IMR-90 (cell line): Measurements from ENCODE around the gene MAP2K6. TPM values are rescaled to one million over a fixed set of nuclear protein-coding genes. Genes with fewer than 3 reads are reported as not detected.

Experiments used
- ATAC-seq: fragments of 200-7000 bp; cut with Tn5 transposase; 2 replicates; pipeline ENCODE4 v1.9.1; 2020; ENCODE audit warnings: low read depth, mild to moderate bottlenecking, moderate library complexity
- BruUV-seq: library from RNA; stranded (reverse); fragments of 400-500 nt; replicated peaks from 2 replicates; lab custom pipeline; 2021; lab: Mats Ljungman, UMichigan
- CTCF ChIA-PET: fragments of 300-600 bp; formaldehyde crosslinking; extraction: SDS; loops from one replicate; lab custom pipeline; 2021; ENCODE audit warnings: antibody characterized with exemption; lab: Yijun Ruan, JAX
- POLR2A ChIA-PET: fragments of 300-600 bp; sonication (Branson Sonifier 250); formaldehyde crosslinking; loops from one replicate; lab custom pipeline; 2022; ENCODE audit warnings: antibody characterized with exemption; ENCODE audit not compliant: unreplicated experiment; lab: Charles Lee
- DNase-seq: peaks from one replicate; pipeline ENCODE4 v3.0.0; 2013
- H2AFZ ChIP-seq: replicated peaks from 2 replicates; pipeline ENCODE3; 2013; ENCODE audit warnings: low read length, mild to moderate bottlenecking; ENCODE audit not compliant: poor library complexity
- H2AK5ac ChIP-seq: 2 replicates; pipeline ENCODE4 v1.6.1; 2013; ENCODE audit warnings: low read depth, low read length, inconsistent platforms
- H2AK9ac ChIP-seq: replicated peaks from 2 replicates; pipeline ENCODE3; 2013; ENCODE audit warnings: mild to moderate bottlenecking, low read depth, low read length, moderate library complexity; ENCODE audit not compliant: poor library complexity
- H2BK120ac ChIP-seq: 2 replicates; pipeline ENCODE4 v1.6.1; 2013; ENCODE audit warnings: low read depth, low read length, inconsistent platforms
- H2BK15ac ChIP-seq: 3 replicates; pipeline ENCODE4 v1.6.1; 2013; ENCODE audit warnings: low read depth, low read length, inconsistent platforms
- H2BK20ac ChIP-seq: 2 replicates; pipeline ENCODE4 v1.6.1; 2013; ENCODE audit warnings: low read depth, mild to moderate bottlenecking, inconsistent platforms, low read length, moderate library complexity
- H2BK5ac ChIP-seq: 2 replicates; pipeline ENCODE4 v1.6.1; 2013; ENCODE audit warnings: mild to moderate bottlenecking, low read depth, low read length, inconsistent platforms; ENCODE audit not compliant: poor library complexity, severe bottlenecking
- H3K14ac ChIP-seq: replicated peaks from 2 replicates; pipeline ENCODE4 v1.6.1; 2013; ENCODE audit warnings: low read depth, low read length, inconsistent platforms
- H3K18ac ChIP-seq: 2 replicates; pipeline ENCODE4 v1.6.1; 2013; ENCODE audit warnings: low read depth, low read length, control low read depth
- H3K23ac ChIP-seq: 2 replicates; pipeline ENCODE4 v1.6.1; 2013; ENCODE audit warnings: low read depth, low read length, inconsistent platforms
- H3K27ac ChIP-seq: 2 replicates; pipeline ENCODE4 v1.5.1; 2013; ENCODE audit warnings: mild to moderate bottlenecking, control low read depth, low read length; ENCODE audit not compliant: insufficient read depth
- H3K27me3 ChIP-seq: 2 replicates; pipeline ENCODE4 v1.6.1; 2013; ENCODE audit warnings: low read length; ENCODE audit not compliant: control insufficient read depth, insufficient read depth
- H3K36me3 ChIP-seq: 2 replicates; pipeline ENCODE4 v1.6.1; 2013; ENCODE audit warnings: low read length, mixed read lengths; ENCODE audit not compliant: control insufficient read depth, insufficient read depth
- H3K4ac ChIP-seq: 2 replicates; pipeline ENCODE4 v1.6.1; 2013; ENCODE audit warnings: low read depth, low read length, inconsistent platforms
- H3K4me1 ChIP-seq: 2 replicates; pipeline ENCODE4 v1.6.1; 2013; ENCODE audit warnings: low read length, mixed read lengths; ENCODE audit not compliant: control insufficient read depth, insufficient read depth
- H3K4me2 ChIP-seq: 2 replicates; pipeline ENCODE4 v1.6.1; 2013; ENCODE audit warnings: low read depth, mild to moderate bottlenecking, control low read depth, low read length, moderate library complexity
- H3K4me3 ChIP-seq: 2 replicates; pipeline ENCODE4 v1.5.1; 2013; ENCODE audit warnings: low read depth, mild to moderate bottlenecking, control low read depth, low read length, moderate library complexity; ENCODE audit not compliant: insufficient read depth
- H3K56ac ChIP-seq: 2 replicates; pipeline ENCODE4 v1.6.1; 2013; ENCODE audit warnings: low read length, inconsistent platforms; ENCODE audit not compliant: insufficient read depth; ENCODE audit errors: extremely low read depth
- H3K79me1 ChIP-seq, 2 experiments: 2 replicates each; pipeline ENCODE4 v1.6.1; 2013; ENCODE audit warnings: low read length in 2 of 2, inconsistent platforms in 1 of 2, low read depth in 1 of 2
- H3K9ac ChIP-seq: 2 replicates; pipeline ENCODE4 v1.6.1; 2013; ENCODE audit warnings: low read depth, low read length, control low read depth
- H3K9me1 ChIP-seq: 2 replicates; pipeline ENCODE4 v1.6.1; 2013; ENCODE audit warnings: low read length, inconsistent platforms; ENCODE audit not compliant: insufficient read depth
- H3K9me3 ChIP-seq: 2 replicates; pipeline ENCODE4 v1.6.1; 2013; ENCODE audit warnings: low read length; ENCODE audit not compliant: control insufficient read depth, insufficient read depth
- H4K20me1 ChIP-seq: 2 replicates; pipeline ENCODE4 v1.6.1; 2013; ENCODE audit warnings: low read length, inconsistent platforms; ENCODE audit not compliant: insufficient read depth
- H4K5ac ChIP-seq: 2 replicates; pipeline ENCODE4 v1.6.1; 2013; ENCODE audit warnings: mild to moderate bottlenecking, low read depth, low read length, control low read depth
- H4K8ac ChIP-seq, 2 experiments: 2 replicates each; pipeline ENCODE4 v1.6.1; 2013; ENCODE audit warnings: low read depth in 2 of 2, low read length in 2 of 2, control low read depth in 1 of 2, inconsistent platforms in 1 of 2
- H4K91ac ChIP-seq: 2 replicates; pipeline ENCODE4 v1.6.1; 2013; ENCODE audit warnings: low read depth, low read length, inconsistent platforms; ENCODE audit not compliant: insufficient read depth
- BHLHE40 ChIP-seq: fragments of 150-350 bp; IDR thresholded peaks from 2 replicates; pipeline ENCODE4 v1.6.1; 2016; ENCODE audit warnings: mild to moderate bottlenecking, low read depth, low read length
- CEBPB ChIP-seq: IDR thresholded peaks from 2 replicates; pipeline ENCODE4 v1.6.1; 2012; ENCODE audit warnings: low read depth, low read length, improper control_type of control experiment
- CHD1 ChIP-seq: IDR thresholded peaks from 2 replicates; pipeline ENCODE4 v1.6.1; 2012; ENCODE audit warnings: low read depth, low read length, improper control_type of control experiment
- CTCF ChIP-seq: conservative IDR thresholded peaks from 2 replicates; pipeline ENCODE4 v1.5.1; 2012; ENCODE audit warnings: mild to moderate bottlenecking, low read depth, low read length, improper control_type of control experiment
- FOS ChIP-seq: fragments of 150-350 bp; IDR thresholded peaks from 2 replicates; pipeline ENCODE4 v1.6.1; 2016; ENCODE audit warnings: low read depth, low read length
- MAFK ChIP-seq: IDR thresholded peaks from 2 replicates; pipeline ENCODE4 v1.6.1; 2012; ENCODE audit warnings: low read depth, low read length, improper control_type of control experiment
- MAZ ChIP-seq: IDR thresholded peaks from 2 replicates; pipeline ENCODE4 v1.6.1; 2012; ENCODE audit warnings: low read depth, mild to moderate bottlenecking, low read length, improper control_type of control experiment, moderate library complexity, borderline replicate concordance
- MXI1 ChIP-seq: IDR thresholded peaks from 2 replicates; pipeline ENCODE4 v1.6.1; 2012; ENCODE audit warnings: low read depth, mild to moderate bottlenecking, low read length, moderate library complexity, borderline replicate concordance
- POLR2A ChIP-seq: IDR thresholded peaks from 2 replicates; pipeline ENCODE4 v1.6.1; 2012; ENCODE audit warnings: mild to moderate bottlenecking, low read depth, low read length
- RAD21 ChIP-seq: IDR thresholded peaks from 2 replicates; pipeline ENCODE4 v1.6.1; 2012; ENCODE audit warnings: low read length, improper control_type of control experiment
- RCOR1 ChIP-seq: IDR thresholded peaks from 2 replicates; pipeline ENCODE4 v1.6.1; 2012; ENCODE audit warnings: mild to moderate bottlenecking, low read length, improper control_type of control experiment; ENCODE audit not compliant: insufficient replicate concordance
- RFX5 ChIP-seq: IDR thresholded peaks from 2 replicates; pipeline ENCODE4 v1.8.0; 2012; ENCODE audit warnings: low read depth, mild to moderate bottlenecking, low read length, moderate library complexity
- SMC3 ChIP-seq: fragments of 150-350 bp; IDR thresholded peaks from 2 replicates; pipeline ENCODE4 v1.6.1; 2016; ENCODE audit warnings: low read depth, mild to moderate bottlenecking, antibody characterized with exemption, low read length, moderate library complexity
- WGBS, 2 experiments: methylation state at CpG; one replicate each; pipeline versions ENCODE4 v1.1.5 to v1.1.7; 2013; ENCODE audit warnings: missing lambda C conversion rate in 2 of 2; ENCODE audit not compliant: insufficient read length in 1 of 2; ENCODE audit errors: extremely low coverage in 2 of 2; 5-methylcytosine and 5-hydroxymethylcytosine counted together
- dilution Hi-C: fragments of 300-500 bp; cut with HindIII; formaldehyde crosslinking; loops from one replicate; pipeline ENCODE4 v1.14.3; 2018; ENCODE audit warnings: low sequenced_read_pairs; ENCODE audit not compliant: unreplicated experiment
- in situ Hi-C: fragments of 300-500 bp; cut with MboI; formaldehyde crosslinking; loops from 3 replicates; pipeline ENCODE4 v1.14.3; 2019; ENCODE audit warnings: low sequenced_read_pairs, inconsistent platforms, mixed read lengths
- intact Hi-C: fragments of 100-400 bp; cut with micrococcal nuclease; formaldehyde crosslinking; loops from 2 replicates; pipeline ENCODE4 v1.10.0; 2022
- polyA plus RNA-seq, 3 experiments: library from polyadenylated mRNA; depleted of rRNA; stranded (reverse); fragments of >200 nt; gene quantifications; 2 replicates each; pipeline ENCODE4 v1.2.3, GENCODE V29; 2012; ENCODE audit warnings: low replicate concordance in 1 of 3
- total RNA-seq: library from RNA; depleted of rRNA; stranded (reverse); fragments of >200 nt; gene quantifications from 2 replicates; pipeline ENCODE4 v1.2.3, GENCODE V29; 2012
- TF ChIP-seq, protein P1 (sequence below): fragments of 150-350 bp; IDR thresholded peaks from 2 replicates; pipeline ENCODE4 v1.6.1; 2017; ENCODE audit warnings: mild to moderate bottlenecking, antibody characterized with exemption, low read length, low read depth
- TF ChIP-seq, protein P2 (sequence below): fragments of 150-350 bp; IDR thresholded peaks from 2 replicates; pipeline ENCODE4 v1.6.1; 2016; ENCODE audit warnings: low read depth, mild to moderate bottlenecking, low read length, moderate library complexity, borderline replicate concordance

Gene MAP2K6
- total and polyA plus RNA-seq, 2 of the 4 experiments (the other 2 are of a cell fraction): 2.4 to 5.7 TPM

DNA sequence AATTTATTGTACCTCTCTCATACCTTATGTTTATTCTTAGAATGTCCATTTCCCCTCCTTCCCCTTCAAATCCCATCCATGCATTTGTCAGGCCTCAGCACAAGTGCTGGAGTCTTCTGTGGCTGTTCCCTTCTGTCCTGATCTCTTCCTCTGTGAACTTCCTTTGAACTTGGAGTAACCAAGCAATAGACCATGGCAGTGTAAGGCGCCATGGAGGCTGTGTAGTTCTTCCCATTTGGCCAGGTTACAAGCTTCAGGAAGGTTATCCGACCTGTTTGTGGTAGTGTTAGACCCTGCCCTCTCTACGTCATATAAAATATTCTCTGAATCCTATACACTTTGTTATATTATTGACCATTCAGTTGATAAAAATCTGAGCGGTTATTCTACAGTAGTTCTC is 28.6 kb downstream of the MAP2K6 start:
- no peak for TF ChIP-seq RFX5
- no peak for TF ChIP-seq MXI1
- TF ChIP-seq BHLHE40: no peak
- no peak for TF ChIP-seq MAZ
- TF ChIP-seq, protein P1, sequence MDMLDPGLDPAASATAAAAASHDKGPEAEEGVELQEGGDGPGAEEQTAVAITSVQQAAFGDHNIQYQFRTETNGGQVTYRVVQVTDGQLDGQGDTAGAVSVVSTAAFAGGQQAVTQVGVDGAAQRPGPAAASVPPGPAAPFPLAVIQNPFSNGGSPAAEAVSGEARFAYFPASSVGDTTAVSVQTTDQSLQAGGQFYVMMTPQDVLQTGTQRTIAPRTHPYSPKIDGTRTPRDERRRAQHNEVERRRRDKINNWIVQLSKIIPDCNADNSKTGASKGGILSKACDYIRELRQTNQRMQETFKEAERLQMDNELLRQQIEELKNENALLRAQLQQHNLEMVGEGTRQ: no peak
- no peak for TF ChIP-seq CHD1
- no peak for TF ChIP-seq POLR2A
- TF ChIP-seq RCOR1: no peak
- TF ChIP-seq, protein P2, sequence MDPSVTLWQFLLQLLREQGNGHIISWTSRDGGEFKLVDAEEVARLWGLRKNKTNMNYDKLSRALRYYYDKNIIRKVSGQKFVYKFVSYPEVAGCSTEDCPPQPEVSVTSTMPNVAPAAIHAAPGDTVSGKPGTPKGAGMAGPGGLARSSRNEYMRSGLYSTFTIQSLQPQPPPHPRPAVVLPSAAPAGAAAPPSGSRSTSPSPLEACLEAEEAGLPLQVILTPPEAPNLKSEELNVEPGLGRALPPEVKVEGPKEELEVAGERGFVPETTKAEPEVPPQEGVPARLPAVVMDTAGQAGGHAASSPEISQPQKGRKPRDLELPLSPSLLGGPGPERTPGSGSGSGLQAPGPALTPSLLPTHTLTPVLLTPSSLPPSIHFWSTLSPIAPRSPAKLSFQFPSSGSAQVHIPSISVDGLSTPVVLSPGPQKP: no peak
- no peak for TF ChIP-seq RAD21
- TF ChIP-seq CTCF: no peak
- TF ChIP-seq CEBPB: no peak
- no peak for TF ChIP-seq SMC3
- TF ChIP-seq FOS: no peak
- no peak for TF ChIP-seq MAFK
- Histone ChIP-seq H2AFZ (no peak overlapping the region), H2BK15ac (no peak overlapping the region), H2AK5ac (no peak overlapping the region), H3K4me2 (no peak overlapping the region), H3K14ac (no peak overlapping the region), H4K5ac (no peak overlapping the region), H2BK120ac (no peak overlapping the region), H3K9me3 (peaks cover 2% of the 10 kb centered on the region; the same call in 1 of the 2 replicates), H2BK20ac (no peak overlapping the region), H3K79me1 (no peaks in the 10 kb centered on the region), H4K91ac (no peak overlapping the region), H3K56ac (no peak overlapping the region), H3K23ac (no peak overlapping the region), H3K4me1 (no peaks in the 10 kb centered on the region; the same call in 1 of the 2 replicates), H4K20me1 (no peaks in the 10 kb centered on the region), H3K36me3 (no peaks in the 10 kb centered on the region), H2AK9ac (no peak overlapping the region), H3K4ac (no peak overlapping the region), H3K9me1 (no peaks in the 10 kb centered on the region), H3K9ac (no peak overlapping the region), H2BK5ac (no peak overlapping the region), H3K18ac (no peak overlapping the region), H3K27ac (no peak overlapping the region), H4K8ac (no peak overlapping the region), H3K27me3 (no peaks in the 10 kb centered on the region), H3K4me3 (no peak overlapping the region)
- no peak for DNase-seq
- no peak for ATAC-seq
- ChIA-PET POLR2A (no interaction called here), CTCF (no interaction called here)
- intact Hi-C loops (no loop called here), dilution Hi-C loops (no loop called here), in situ Hi-C loops (no loop called here)
- WGBS, 2 experiments: no CpG with 5 or more reads among the region's 4 CpGs
- BruUV-seq: no TSS peak
